ENCODE measurements around the gene ZBTB26.

DNA sequence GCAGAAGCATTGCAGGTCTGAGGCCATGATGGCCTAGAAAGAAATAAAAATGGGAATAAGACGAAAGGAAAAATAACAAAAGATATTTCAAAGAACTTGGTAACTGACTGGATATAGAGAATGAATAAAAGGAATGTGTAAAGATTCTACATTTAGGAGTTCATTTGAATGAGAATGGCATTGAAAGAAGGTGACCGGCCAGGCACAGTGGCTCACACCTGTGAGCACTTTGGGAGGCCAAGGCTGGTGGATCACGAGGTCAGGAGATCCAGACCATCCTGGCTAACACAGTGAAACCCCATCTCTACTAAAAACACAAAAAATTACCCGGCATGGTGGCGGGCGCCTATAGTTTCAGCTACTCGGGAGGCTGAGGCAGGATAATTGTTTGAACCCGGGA, 8.6 kb downstream of the ZBTB26 start:
- TF ChIP-seq, protein P1, sequence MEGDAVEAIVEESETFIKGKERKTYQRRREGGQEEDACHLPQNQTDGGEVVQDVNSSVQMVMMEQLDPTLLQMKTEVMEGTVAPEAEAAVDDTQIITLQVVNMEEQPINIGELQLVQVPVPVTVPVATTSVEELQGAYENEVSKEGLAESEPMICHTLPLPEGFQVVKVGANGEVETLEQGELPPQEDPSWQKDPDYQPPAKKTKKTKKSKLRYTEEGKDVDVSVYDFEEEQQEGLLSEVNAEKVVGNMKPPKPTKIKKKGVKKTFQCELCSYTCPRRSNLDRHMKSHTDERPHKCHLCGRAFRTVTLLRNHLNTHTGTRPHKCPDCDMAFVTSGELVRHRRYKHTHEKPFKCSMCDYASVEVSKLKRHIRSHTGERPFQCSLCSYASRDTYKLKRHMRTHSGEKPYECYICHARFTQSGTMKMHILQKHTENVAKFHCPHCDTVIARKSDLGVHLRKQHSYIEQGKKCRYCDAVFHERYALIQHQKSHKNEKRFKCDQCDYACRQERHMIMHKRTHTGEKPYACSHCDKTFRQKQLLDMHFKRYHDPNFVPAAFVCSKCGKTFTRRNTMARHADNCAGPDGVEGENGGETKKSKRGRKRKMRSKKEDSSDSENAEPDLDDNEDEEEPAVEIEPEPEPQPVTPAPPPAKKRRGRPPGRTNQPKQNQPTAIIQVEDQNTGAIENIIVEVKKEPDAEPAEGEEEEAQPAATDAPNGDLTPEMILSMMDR (IDR thresholded peaks at IDR 0.05), result no peak
- TF ChIP-seq POLR2A (IDR thresholded peaks at IDR 0.05), result no peak

All from body of pancreas (tissue), 4 donors.